Effector memory CD4-positive, alpha-beta T cell (primary cell): ENCODE measurements around the gene MSI2.

Source experiments
- DNase-seq, 3 donors: peaks; one replicate each; pipeline ENCODE4 v3.0.0-alpha.2; 2020
- H3K27ac ChIP-seq: 2 replicates; pipeline ENCODE4 v1.7.0; 2013; ENCODE audit warnings: mild to moderate bottlenecking, low read length, moderate library complexity; ENCODE audit not compliant: insufficient read depth, poor library complexity, severe bottlenecking
- H3K27me3 ChIP-seq: replicated peaks from 2 replicates; pipeline ENCODE4 v1.7.0; 2013; ENCODE audit warnings: mild to moderate bottlenecking, low read length; ENCODE audit not compliant: insufficient read depth, control insufficient read depth, poor library complexity, severe bottlenecking
- H3K36me3 ChIP-seq: 2 replicates; pipeline ENCODE4 v1.7.0; 2013; ENCODE audit warnings: mild to moderate bottlenecking, low read length, moderate library complexity; ENCODE audit not compliant: control insufficient read depth, insufficient read depth
- H3K4me1 ChIP-seq: 2 replicates; pipeline ENCODE4 v1.7.0; 2013; ENCODE audit warnings: low read length, mild to moderate bottlenecking; ENCODE audit not compliant: control insufficient read depth, insufficient read depth, poor library complexity, severe bottlenecking
- H3K4me3 ChIP-seq: 2 replicates; pipeline ENCODE4 v1.7.0; 2013; ENCODE audit warnings: low read length, low read depth, mild to moderate bottlenecking; ENCODE audit not compliant: insufficient read depth, poor library complexity, severe bottlenecking
- H3K9me3 ChIP-seq: 2 replicates; pipeline ENCODE4 v1.7.0; 2013; ENCODE audit warnings: mild to moderate bottlenecking, low read length, moderate library complexity; ENCODE audit not compliant: control insufficient read depth

Gene MSI2

DNA sequence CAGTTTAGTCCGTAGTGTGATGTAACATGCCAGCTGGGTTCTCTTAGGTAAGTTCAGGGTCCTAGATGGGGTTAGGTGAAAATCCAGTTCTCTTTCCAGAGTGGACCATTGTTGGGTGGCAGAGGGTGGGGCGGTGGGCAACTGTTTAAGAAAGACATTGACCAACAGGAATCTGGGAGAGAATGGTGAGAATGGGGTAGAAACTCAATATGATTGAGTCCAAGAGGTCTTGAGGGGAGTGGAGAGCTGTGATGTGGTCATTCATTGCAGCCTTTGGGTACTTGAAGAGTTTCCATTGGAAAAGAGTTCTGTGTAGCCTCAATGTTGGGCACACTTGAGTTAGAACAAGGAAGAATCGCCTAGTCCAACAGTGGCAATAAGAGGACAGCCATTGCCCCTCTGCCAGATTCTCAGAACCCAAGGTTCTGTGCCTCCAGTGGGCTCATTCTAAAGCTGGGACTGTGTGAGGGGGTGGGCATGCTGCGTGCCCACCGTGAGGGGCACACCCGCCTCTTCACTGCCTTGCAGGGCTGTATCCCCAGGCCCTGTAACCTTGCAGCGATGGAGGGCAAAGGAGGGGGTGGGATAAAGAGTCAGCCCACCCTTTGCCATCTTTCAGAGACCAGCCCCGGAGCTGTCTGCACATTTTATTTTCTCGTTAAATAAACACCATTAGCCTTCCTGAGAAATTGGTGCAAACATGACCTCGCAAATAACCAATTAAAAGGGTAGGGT is 280.6 kb downstream of the MSI2 start:
- Histone ChIP-seq H3K27me3 (no peaks in the 10 kb centered on the region), H3K4me1 (no peaks in the 10 kb centered on the region), H3K4me3 (no peak overlapping the region), H3K27ac (no peak overlapping the region), H3K36me3 (no peaks in the 10 kb centered on the region), H3K9me3 (no peaks in the 10 kb centered on the region)
- DNase-seq: no peak

DNA sequence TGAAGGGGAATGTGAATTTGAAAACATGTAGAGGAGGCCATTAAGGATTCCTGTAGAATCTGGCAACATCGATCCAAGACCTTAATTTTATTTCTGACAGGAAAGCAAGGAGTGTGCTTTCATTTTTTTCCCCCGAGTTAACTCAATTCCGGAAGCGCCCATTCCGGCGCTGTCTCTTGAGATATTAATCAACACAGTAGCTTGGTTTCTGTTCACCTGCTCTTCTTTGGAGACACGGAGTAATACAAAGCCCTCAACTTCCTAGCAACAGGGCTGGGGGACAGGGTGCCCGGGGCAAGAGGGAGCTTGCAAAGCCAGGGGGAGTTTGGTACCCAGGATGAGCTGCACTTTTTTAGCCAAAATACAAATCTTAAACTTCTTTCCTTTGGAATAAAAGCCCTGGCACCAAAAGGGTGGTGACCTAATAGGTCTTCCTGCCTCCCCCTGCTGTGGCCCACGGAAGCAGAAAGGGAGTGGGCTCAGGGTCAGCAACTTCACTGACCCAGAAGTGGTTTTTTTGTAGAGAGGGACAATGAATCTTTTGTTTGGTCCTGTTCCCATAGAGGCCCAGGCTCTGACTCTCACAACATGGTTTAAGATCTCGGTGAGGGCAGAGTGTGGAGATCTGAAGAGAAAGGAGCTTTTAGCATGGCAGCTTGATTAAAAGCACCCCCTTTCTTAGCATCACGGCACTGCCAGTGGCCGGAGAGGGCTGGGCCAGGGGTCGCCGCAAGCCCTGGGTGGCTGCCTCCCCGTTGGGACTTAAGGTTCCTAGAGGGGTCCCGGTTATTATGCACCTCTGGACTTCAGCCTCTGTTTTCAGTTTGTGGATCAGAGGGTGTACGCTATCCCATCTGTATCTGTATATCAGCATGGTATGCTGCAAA is 281.4 kb downstream of the MSI2 start:
- Histone ChIP-seq H3K9me3 (no peaks in the 10 kb centered on the region), H3K36me3 (no peaks in the 10 kb centered on the region), H3K4me1 (no peaks in the 10 kb centered on the region), H3K27me3 (no peaks in the 10 kb centered on the region), H3K4me3 (no peak overlapping the region), H3K27ac (no peak overlapping the region)
- no peak for DNase-seq

DNA sequence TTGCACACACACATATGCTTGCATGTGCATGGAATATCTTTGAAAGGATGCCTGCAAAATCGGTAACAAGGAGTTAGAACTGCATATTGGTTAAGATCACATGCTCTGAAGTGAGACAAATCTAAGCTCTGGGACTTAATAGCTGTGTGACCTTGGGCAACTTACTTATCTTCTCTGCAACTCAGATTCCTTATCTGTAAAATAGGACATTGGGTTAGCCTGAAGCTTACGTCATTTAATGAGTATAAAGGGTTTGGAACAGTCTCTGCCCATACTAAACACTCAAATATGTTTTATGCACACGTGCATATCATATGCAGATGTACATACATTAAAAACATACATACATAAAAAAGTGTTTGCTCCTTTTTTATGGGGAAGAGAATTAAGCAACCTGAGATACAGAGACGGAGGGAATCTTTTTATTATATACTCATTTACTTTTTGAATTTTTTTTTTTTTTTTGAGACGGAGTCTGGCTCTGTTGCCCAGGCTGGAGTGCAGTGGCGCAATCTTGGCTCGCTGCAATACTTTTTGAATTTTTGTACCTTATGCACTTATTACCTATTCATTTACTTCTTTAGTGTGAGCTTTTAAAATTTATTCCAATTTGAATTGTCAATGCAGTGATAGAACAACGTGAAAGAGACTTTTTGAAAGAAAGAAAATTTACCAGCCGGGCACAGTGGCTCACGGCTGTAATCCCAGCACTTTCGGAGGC is 282.6 kb downstream of the MSI2 start:
- no peaks in the 10 kb centered on the region for H3K27me3 ChIP-seq
- no peaks in the 10 kb centered on the region for H3K4me1 ChIP-seq
- no peaks in the 10 kb centered on the region for H3K9me3 ChIP-seq

DNA sequence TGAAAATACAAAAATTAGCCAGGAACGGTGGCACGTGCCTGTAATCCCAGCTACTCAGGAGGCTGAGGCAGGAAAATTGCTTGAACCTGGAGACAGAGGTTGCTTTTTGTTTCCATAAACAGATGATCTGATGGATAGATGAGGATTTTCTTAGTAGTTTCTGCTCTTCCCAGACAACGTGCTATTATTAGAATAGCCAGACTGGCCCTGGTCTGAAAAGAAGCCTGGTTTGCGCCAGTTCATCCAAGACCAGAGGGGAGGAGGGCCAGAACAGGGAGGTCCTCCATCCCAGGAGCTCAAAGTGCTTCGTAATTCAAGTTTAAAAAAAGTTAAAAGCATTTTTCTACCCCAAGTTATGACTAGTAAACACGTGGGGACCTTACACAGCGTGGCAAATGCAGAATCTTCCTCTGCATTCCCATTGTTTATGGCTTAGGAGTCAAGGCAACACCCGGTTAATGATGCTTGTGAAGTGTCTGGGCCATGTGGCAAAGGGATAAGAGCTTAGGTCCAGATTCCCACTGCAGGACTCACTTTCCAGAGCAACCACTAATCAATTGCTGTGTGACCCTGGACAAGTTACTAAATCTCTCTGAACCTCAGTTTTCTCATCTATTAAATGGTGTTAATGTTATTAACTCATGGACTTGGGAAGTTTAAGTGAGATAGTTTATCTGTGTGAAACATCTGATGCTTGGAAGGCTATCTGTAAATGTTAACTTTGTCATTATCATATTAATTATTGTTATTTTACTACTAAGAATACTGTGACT is 283.4 kb downstream of the MSI2 start:
- Histone ChIP-seq H3K27me3 (no peaks in the 10 kb centered on the region), H3K4me1 (no peaks in the 10 kb centered on the region), H3K27ac (no peak overlapping the region), H3K36me3 (no peaks in the 10 kb centered on the region), H3K4me3 (no peak overlapping the region), H3K9me3 (no peaks in the 10 kb centered on the region)
- DNase-seq: no peak

More for the DNA sequence above, 282.6 kb downstream of the MSI2 start:
- Histone ChIP-seq H3K4me3 (no peak overlapping the region), H3K36me3 (no peaks in the 10 kb centered on the region), H3K27ac (no peak overlapping the region)
- no peak for DNase-seq

DNA sequence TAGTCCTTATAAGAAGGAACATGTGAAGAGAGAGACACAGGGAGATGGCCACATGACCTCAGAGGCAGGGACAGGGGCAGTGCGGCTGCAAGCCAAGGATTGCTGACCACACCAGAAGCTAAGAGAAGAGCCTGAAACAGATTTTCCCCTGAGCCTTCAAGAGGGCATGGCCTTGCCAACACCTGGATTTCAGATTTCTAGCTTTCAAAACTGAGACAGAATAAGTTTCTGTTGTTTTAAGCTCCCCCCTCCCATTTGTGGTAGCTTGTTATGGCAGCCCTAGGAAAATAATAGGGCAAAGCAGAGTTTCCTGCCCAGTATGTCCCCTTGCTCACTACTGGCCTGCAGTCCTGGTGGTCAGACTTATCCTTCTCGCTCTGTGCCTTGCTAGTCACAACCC is 284.3 kb downstream of the MSI2 start:
- no peak for DNase-seq
- Histone ChIP-seq H3K9me3 (no peaks in the 10 kb centered on the region), H3K4me1 (no peaks in the 10 kb centered on the region), H3K36me3 (no peaks in the 10 kb centered on the region), H3K27ac (no peak overlapping the region), H3K4me3 (no peak overlapping the region), H3K27me3 (no peaks in the 10 kb centered on the region)

DNA sequence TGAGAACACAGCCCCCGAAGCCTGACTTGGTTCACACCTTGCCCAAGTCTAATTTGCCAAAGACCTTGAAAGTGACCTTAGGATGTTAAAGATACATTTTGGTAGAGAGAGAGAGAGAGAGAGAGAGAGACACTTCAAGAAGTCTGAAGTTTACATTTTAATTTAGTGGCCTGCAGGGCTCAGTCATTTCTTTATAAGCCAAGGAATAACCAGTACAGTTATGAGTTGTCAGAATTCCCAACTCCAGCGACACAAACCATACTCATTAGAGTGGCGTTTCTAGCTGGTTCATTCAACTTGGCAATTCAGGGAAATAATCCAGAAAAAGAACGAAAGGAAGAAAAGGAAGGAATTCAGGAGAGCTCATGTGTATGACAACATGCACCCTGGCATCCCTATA is 284.7 kb downstream of the MSI2 start:
- DNase-seq: no peak
- Histone ChIP-seq H3K4me1 (no peaks in the 10 kb centered on the region), H3K4me3 (no peak overlapping the region), H3K9me3 (no peaks in the 10 kb centered on the region), H3K36me3 (no peaks in the 10 kb centered on the region), H3K27me3 (no peaks in the 10 kb centered on the region), H3K27ac (no peak overlapping the region)

DNA sequence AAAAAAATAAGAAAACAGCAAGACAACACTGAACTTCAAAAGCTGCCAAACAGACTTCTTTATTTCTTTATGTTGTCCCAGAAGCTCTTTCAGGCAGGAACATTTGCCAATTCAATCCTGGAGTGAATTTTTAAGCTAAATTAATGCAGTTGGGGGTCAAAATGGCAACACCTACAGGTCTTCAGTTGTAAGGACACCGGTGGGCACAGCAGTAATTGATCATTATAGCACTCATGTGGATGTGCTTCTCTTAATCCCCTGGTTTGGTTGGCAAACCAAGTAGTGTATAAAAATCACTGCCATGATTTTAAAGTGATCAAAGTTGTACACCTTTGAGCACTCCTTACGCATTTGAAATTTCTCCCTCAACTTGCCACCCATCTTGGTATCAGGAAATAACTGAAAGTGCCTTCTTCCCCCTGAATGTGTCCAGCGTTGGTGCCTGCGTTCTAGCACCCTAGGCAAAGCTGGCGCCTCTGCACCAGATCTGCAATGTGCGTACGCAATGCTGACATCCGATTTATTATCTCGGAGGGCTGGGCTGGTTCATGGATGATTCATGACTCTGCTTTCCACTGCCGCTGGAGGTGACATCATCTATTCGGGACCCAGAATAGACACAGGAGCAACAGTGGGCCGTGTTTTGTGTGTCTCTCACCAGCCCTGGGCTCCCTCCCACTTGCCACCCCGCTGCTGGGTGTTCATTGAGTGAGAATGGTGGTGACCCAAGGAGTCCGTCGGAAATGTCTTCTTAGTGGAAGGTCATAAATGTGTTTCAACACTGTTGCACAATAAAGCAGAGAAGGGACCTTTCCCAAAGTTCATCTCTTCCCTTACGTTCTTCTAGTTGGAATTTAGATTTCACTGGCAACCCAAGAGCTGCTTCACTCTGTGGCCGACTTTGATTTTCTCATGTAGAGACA is 285.4 kb downstream of the MSI2 start:
- H3K4me3 ChIP-seq: no peak overlapping the region
- DNase-seq: no peak
- H3K27ac ChIP-seq: no peak overlapping the region
- no peaks in the 10 kb centered on the region for H3K9me3 ChIP-seq
- H3K36me3 ChIP-seq: no peaks in the 10 kb centered on the region
- no peaks in the 10 kb centered on the region for H3K27me3 ChIP-seq
- no peaks in the 10 kb centered on the region for H3K4me1 ChIP-seq

DNA sequence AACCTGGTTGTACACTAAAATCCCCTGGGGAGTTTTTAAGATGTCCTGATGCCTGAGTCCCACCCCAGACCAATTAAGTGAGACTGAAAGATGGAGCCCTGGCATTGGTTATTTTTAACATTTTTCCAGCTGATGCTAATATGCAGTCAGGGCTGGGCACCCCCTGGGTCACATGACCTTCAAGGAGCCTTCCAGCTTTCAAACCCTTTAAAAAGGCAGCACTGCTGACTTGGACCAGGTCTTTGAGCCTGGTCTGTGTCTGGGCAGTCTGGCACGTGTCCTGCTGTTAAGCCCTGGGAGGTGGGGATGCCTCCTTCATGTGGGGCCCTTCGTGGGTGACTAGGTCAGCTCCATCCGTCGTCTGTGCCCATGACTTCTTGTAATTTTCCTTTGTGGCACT is 286.2 kb downstream of the MSI2 start:
- no peaks in the 10 kb centered on the region for H3K9me3 ChIP-seq
- no peak for DNase-seq
- no peaks in the 10 kb centered on the region for H3K4me1 ChIP-seq
- H3K4me3 ChIP-seq: no peak overlapping the region
- H3K36me3 ChIP-seq: no peaks in the 10 kb centered on the region
- H3K27ac ChIP-seq: no peak overlapping the region
- H3K27me3 ChIP-seq: no peaks in the 10 kb centered on the region

DNA sequence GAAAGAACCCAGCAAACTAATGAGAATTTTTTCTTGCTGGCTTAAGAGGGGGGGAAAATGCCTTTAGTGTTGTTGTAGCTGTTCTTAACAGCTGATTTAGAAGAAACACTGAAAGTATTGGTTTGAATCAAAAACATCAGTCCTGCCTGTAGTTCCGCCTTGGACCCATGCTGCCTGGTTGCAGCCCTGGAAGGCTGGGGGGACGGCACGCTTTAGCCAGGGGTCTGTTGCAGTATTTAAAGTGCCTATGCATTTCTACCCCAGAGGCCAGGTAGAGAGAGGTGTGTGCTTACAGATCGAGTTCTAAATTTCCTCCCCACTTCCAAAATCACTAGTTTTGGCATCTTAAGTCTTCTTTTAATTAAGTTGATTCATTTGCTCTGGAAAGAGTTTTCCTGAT is 286.9 kb downstream of the MSI2 start:
- no peaks in the 10 kb centered on the region for H3K9me3 ChIP-seq
- H3K4me3 ChIP-seq: no peak overlapping the region
- H3K27me3 ChIP-seq: no peaks in the 10 kb centered on the region
- H3K4me1 ChIP-seq: no peaks in the 10 kb centered on the region
- no peak overlapping the region for H3K27ac ChIP-seq
- DNase-seq: no peak
- no peaks in the 10 kb centered on the region for H3K36me3 ChIP-seq
